Germinal center (tissue), 1 donor: Measurements from ENCODE around the gene CAVIN2.

Experiments used
- DNase-seq: peaks from one replicate; pipeline ENCODE4 v3.0.0; 2012; ENCODE audit warnings: mixed read lengths, low spot score

CAVIN2 gene

GRCh38 chr2:191864628-191865374 lies 17.9 kb upstream of the CAVIN2 start:
- DNase-seq = no peak

GRCh38 chr2:191863988-191864387 lies 17.1 kb upstream of the CAVIN2 start:
- DNase-seq = no peak

GRCh38 chr2:191862156-191862775 lies 15.4 kb upstream of the CAVIN2 start:
- DNase-seq = no peak

- no peak for DNase-seq
Observed at GRCh38 chr2:191860760-191861466, 14.0 kb upstream of the CAVIN2 start.

- DNase-seq = no peak
Observed at GRCh38 chr2:191859681-191860080, 12.8 kb upstream of the CAVIN2 start.

GRCh38 chr2:191857886-191858285 lies 11.0 kb upstream of the CAVIN2 start:
- DNase-seq = no peak

- DNase-seq = no peak
Observed at GRCh38 chr2:191857259-191857805, 10.4 kb upstream of the CAVIN2 start.

GRCh38 chr2:191856111-191856876 lies 9.4 kb upstream of the CAVIN2 start:
- DNase-seq = no peak

- DNase-seq = no peak
Observed at GRCh38 chr2:191855382-191855781, 8.5 kb upstream of the CAVIN2 start.

GRCh38 chr2:191854382-191855372 lies 7.8 kb upstream of the CAVIN2 start:
- no peak for DNase-seq

GRCh38 chr2:191853843-191854242 lies 7.0 kb upstream of the CAVIN2 start:
- DNase-seq = no peak

- no peak for DNase-seq
Observed at GRCh38 chr2:191851158-191851557, 4.3 kb upstream of the CAVIN2 start.

GRCh38 chr2:191848771-191849767 lies 2.2 kb upstream of the CAVIN2 start:
- no peak for DNase-seq

GRCh38 chr2:191847764-191848163 lies 876 bp upstream of the CAVIN2 start:
- no peak for DNase-seq

- no peak for DNase-seq
Observed at GRCh38 chr2:191845876-191846514, 893 bp downstream of the CAVIN2 start.

- no peak for DNase-seq
Observed at GRCh38 chr2:191845248-191845715, 1.6 kb downstream of the CAVIN2 start.

GRCh38 chr2:191844706-191845105 lies 2.2 kb downstream of the CAVIN2 start:
- no peak for DNase-seq

GRCh38 chr2:191840921-191841320 lies 6.0 kb downstream of the CAVIN2 start:
- no peak for DNase-seq
